GM19328 (cell line): ENCODE results near the gene NOD2.

Experiments
- ATAC-seq: cut with Tn5 transposase; IDR thresholded peaks from one replicate; pipeline ENCODE4 v1.9.1; 2021; ENCODE audit warnings: mild to moderate bottlenecking, moderate library complexity; ENCODE audit not compliant: unreplicated experiment

NOD2 gene

GRCh38 chr16:50712560-50712898 lies 19.1 kb downstream of the NOD2 start:
- no peak for ATAC-seq

GRCh38 chr16:50712956-50713355 lies 19.6 kb downstream of the NOD2 start:
- no peak for ATAC-seq

GRCh38 chr16:50717091-50717490 lies 23.7 kb downstream of the NOD2 start:
- no peak for ATAC-seq

- no peak for ATAC-seq
Observed at GRCh38 chr16:50717494-50717893, 24.1 kb downstream of the NOD2 start.

DNA sequence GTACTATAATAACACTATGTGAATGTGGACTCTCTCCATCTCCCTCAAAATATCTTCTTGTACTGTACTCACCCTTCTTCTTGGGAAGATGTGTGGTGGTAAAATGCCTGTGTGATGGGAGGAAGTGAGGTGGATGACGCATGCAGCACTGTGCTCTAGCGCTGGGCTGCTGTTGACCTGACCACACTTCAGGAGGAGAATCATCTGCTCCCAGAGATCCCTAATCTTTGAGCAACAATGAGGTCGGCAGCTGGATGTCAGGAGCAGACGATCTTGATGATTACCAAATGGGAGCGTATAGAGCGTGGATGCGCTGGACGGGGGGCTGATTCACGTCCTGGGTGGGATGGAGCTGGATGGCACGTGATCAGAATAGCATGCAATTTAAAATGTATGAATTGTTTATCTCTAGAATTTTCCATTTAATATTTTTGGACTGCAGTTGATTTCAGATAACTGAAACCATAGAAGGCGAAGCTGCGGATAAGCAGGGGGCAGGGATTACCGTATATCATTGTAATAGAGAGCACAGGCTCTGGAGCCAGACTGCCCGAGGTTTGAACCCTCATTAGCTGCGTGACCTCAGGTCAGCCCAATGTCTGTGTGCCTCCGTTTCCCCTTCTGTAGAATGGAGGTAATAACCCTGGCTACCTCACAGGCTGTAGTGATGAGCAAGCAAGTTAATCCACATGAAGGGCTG lies 24.8 kb downstream of the NOD2 start:
- no peak for ATAC-seq

DNA sequence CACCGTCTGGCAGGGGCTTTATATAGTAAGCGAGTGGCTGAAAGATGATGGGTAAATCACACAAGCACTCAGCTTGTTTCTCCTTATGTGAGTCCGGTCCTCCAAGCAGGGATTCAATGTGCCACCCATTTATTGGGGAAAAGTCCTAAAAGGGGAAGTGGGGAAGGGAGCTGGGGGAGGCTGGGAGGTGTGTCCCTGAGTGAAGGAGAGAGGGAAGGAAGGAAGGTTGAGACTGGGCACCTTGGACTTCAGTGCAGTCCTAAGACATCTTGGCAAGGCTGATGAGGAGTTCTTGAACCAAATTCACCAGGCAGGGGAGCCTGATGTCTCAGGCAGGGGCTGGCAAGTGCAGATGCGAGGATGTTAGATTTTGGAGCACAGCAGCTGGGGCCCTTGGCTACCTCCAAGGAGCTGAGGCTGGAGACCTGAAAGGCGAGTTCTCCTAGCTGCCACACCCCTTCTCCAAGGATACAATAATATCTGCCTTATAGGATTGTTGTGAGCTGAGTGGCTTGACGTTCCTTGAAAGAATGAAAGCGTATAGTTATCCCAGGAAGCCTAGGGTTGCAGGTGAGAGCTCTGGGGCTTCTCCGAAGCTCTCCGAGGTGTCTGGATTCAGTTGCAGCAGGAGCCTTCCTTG lies 25.5 kb downstream of the NOD2 start:
- ATAC-seq, result no peak

GRCh38 chr16:50719401-50720337 lies 26.3 kb downstream of the NOD2 start:
- ATAC-seq, result no peak

GRCh38 chr16:50721549-50722404 lies 28.4 kb downstream of the NOD2 start:
- ATAC-seq, result no peak

- no peak for ATAC-seq
Observed at GRCh38 chr16:50722405-50722737, 29.0 kb downstream of the NOD2 start.

- no peak for ATAC-seq
Observed at GRCh38 chr16:50722960-50723359, 29.6 kb downstream of the NOD2 start.

- no peak for ATAC-seq
Observed at GRCh38 chr16:50724306-50724705, 30.9 kb downstream of the NOD2 start.

- no peak for ATAC-seq
Observed at GRCh38 chr16:50731130-50731988, 38.0 kb downstream of the NOD2 start.

DNA sequence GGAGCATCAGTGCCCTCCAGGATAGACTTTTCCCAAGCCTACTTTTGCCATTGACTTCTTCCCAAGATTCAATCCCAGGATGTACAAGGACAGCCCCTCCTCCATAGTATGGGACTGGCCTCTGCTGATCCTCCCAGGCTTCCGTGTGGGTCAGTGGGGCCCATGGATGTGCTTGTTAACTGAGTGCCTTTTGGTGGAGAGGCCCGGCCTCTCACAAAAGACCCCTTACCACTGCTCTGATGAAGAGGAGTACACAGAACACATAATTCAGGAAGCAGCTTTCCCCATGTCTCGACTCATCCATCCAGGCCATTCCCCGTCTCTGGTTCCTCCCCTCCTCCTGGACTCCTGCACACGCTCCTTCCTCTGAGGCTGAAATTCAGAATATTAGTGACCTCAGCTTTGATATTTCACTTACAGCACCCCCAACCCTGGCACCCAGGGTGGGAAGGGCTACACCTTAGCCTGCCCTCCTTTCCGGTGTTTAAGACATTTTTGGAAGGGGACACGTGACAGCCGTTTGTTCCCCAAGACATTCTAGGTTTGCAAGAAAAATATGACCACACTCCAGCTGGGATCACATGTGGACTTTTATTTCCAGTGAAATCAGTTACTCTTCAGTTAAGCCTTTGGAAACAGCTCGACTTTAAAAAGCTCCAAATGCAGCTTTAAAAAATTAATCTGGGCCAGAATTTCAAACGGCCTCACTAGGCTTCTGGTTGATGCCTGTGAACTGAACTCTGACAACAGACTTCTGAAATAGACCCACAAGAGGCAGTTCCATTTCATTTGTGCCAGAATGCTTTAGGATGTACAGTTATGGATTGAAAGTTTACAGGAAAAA lies 38.8 kb downstream of the NOD2 start:
- ATAC-seq, result no peak

DNA sequence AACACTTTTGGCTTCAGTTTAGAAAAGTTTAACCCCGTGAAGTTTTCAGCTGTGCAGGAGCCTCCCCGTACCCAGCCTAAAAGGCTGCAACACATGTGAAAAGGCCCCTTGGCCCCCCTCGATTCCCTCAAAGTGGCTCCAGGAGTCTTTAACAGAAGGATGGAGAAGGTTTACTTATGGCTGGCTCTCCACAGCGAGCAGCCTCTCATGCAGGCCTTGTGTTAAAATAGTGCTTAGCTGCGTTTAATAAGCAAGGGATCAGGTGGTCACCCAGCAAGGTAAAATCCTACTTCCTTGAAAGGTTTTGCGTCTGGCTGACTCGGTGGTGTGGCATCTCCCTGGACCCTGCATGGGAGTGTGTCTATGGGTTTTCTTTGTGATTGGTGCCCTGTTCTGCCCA lies 40.1 kb downstream of the NOD2 start:
- no peak for ATAC-seq

GRCh38 chr16:50735629-50736122 lies 42.3 kb downstream of the NOD2 start:
- ATAC-seq, result no peak

DNA sequence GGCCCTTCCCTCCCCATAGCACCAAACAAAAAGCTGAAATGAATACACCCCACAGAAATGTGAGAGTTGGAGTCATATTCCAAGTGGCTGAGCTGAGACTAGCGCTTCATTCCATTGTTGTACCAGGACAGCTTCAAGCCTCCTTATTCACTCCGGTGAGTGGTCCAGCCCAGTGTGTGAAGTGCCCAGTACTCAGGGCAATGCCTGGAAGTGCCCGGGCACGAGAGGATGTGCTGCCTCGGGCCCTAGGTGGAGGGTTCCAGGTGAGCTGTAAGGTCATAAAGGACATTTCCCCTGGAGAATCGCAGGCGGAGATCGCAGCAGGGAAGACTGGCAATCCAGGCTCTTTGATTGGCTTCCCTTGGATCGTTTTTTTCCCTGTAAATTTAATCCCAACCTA lies 43.0 kb downstream of the NOD2 start:
- no peak for ATAC-seq

- ATAC-seq, result no peak
Observed at GRCh38 chr16:50737420-50737959, 44.1 kb downstream of the NOD2 start.

DNA sequence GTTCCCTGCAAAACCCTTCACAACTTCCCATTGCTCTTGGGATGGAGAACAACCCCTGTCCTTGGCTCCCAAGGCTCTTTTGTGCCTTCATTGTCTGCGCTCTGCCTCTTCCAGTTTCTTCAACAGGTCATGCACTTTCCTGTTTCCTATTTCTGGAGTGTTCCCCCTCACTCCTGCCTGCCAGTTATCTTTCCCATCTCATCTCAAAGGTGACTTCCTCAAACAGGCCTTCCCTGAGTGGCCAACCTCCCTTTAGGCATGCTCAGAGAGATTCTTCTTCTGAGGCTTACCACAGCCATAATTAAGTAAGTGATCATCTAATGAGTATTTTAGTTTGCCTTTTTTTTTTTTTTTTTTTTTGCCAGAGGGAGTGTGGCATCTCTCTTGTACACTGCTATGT lies 45.6 kb downstream of the NOD2 start:
- ATAC-seq, result no peak

DNA sequence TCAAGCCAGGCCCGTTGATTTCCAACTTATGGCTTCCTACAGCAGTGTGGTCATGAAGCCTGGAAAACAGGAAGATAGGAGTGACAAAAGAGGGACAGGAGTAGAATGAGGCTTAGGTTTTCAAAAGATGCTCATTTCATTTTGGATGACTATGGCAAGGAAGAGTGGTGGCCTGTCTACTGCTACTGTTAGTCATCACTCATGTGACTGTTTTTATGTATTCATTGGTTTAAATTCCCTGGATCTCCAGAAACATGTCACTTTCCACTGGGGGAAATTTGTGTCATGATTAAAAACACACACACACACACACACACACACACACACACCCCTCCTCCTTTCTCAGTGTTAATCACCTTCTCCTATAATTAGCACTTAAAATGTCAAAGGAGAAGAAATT lies 47.3 kb downstream of the NOD2 start:
- ATAC-seq, result no peak
